Neural crest cell (in vitro differentiated cells): Measurements from ENCODE around the gene PNPLA4. TPM values are rescaled to one million over a fixed set of nuclear protein-coding genes. Genes with fewer than 3 reads are reported as not detected.
A peak's percentile ranks its signal among the peaks of the same experiment; 100 is the strongest.

Experiments
- DNase-seq: peaks from one replicate; pipeline ENCODE4 v3.0.0; 2021; ENCODE audit warnings: low read depth, mixed read lengths, low spot score
- H3K27ac Mint-ChIP-seq: one replicate; pipeline ENCODE4 v1.8.0; 2021; ENCODE audit warnings: mild to moderate bottlenecking, mixed read lengths; ENCODE audit not compliant: unreplicated experiment
- H3K27me3 Mint-ChIP-seq: 2 replicates; pipeline ENCODE4 v1.8.0; 2021; ENCODE audit warnings: low read depth, mild to moderate bottlenecking, mixed read lengths
- H3K36me3 Mint-ChIP-seq: 2 replicates; pipeline ENCODE4 v1.8.0; 2021; ENCODE audit warnings: low read depth, mild to moderate bottlenecking, mixed read lengths
- H3K4me1 Mint-ChIP-seq: 2 replicates; pipeline ENCODE4 v1.8.0; 2021; ENCODE audit warnings: mixed read lengths
- H3K4me3 Mint-ChIP-seq: one replicate; pipeline ENCODE4 v1.8.0; 2021; ENCODE audit warnings: mild to moderate bottlenecking, mixed read lengths
- H3K9me3 Mint-ChIP-seq: 2 replicates; pipeline ENCODE4 v1.8.0; 2021; ENCODE audit warnings: mixed read lengths
- CTCF ChIP-seq: fragments of 200-600 bp; sonication (generic); conservative IDR thresholded peaks from 2 replicates; pipeline ENCODE4 v1.5.0; 2021; ENCODE audit warnings: antibody characterized with exemption, mild to moderate bottlenecking
- total RNA-seq: library from RNA; stranded (reverse); gene quantifications from 2 replicates; pipeline ENCODE4 v1.2.1, GENCODE V29; 2021

The PNPLA4 gene
- total RNA-seq, 1 donor from 2014 or later: 13.0 TPM

GRCh38 chrX:7941390-7942042 is 14.3 kb upstream of the PNPLA4 start:
- no peaks in the 10 kb centered on the region for H3K9me3 Mint-ChIP-seq
- DNase-seq: no peak
- no peaks in the 10 kb centered on the region for H3K27me3 Mint-ChIP-seq
- H3K4me3 Mint-ChIP-seq: no peak overlapping the region
- no peak overlapping the region for H3K27ac Mint-ChIP-seq
- no peaks in the 10 kb centered on the region for H3K36me3 Mint-ChIP-seq
- TF ChIP-seq CTCF: peak; percentile 63
- peaks cover 3% of the 10 kb centered on the region for H3K4me1 Mint-ChIP-seq

GRCh38 chrX:7934026-7934425 is 6.8 kb upstream of the PNPLA4 start:
- Mint-ChIP-seq H3K27ac (no peak overlapping the region), H3K4me1 (no peaks in the 10 kb centered on the region), H3K36me3 (no peaks in the 10 kb centered on the region), H3K9me3 (no peaks in the 10 kb centered on the region), H3K27me3 (no peaks in the 10 kb centered on the region), H3K4me3 (no peak overlapping the region)
- DNase-seq: no peak
- TF ChIP-seq CTCF: no peak

- TF ChIP-seq CTCF: no peak
- no peak for DNase-seq
- Mint-ChIP-seq H3K36me3 (no peaks in the 10 kb centered on the region), H3K9me3 (no peaks in the 10 kb centered on the region), H3K27ac (no peak overlapping the region), H3K4me1 (peaks cover 13% of the 10 kb centered on the region), H3K4me3 (peak overlapping the region; percentile 97), H3K27me3 (no peaks in the 10 kb centered on the region)
Measured at GRCh38 chrX:7926914-7927258, 327 bp downstream of the PNPLA4 start.

GRCh38 chrX:7926501-7926900 is 712 bp downstream of the PNPLA4 start:
- no peaks in the 10 kb centered on the region for H3K36me3 Mint-ChIP-seq
- peaks cover 13% of the 10 kb centered on the region for H3K4me1 Mint-ChIP-seq
- H3K27me3 Mint-ChIP-seq: no peaks in the 10 kb centered on the region
- peak overlapping the region; percentile 97 for H3K4me3 Mint-ChIP-seq
- no peaks in the 10 kb centered on the region for H3K9me3 Mint-ChIP-seq
- no peak for TF ChIP-seq CTCF
- H3K27ac Mint-ChIP-seq: no peak overlapping the region
- DNase-seq: no peak

GRCh38 chrX:7925867-7926472 is 1.2 kb downstream of the PNPLA4 start:
- no peaks in the 10 kb centered on the region for H3K27me3 Mint-ChIP-seq
- no peak overlapping the region for H3K27ac Mint-ChIP-seq
- H3K36me3 Mint-ChIP-seq: no peaks in the 10 kb centered on the region
- TF ChIP-seq CTCF: peak; percentile 87
- peaks cover 13% of the 10 kb centered on the region for H3K4me1 Mint-ChIP-seq
- peak overlapping the region; percentile 83 for H3K4me3 Mint-ChIP-seq
- DNase-seq: peak; percentile 69
- no peaks in the 10 kb centered on the region for H3K9me3 Mint-ChIP-seq
